Transverse colon (tissue), 4 donors: ENCODE results near the gene PAFAH1B2. TPM values are rescaled to one million over a fixed set of nuclear protein-coding genes. Genes with fewer than 3 reads are reported as not detected.
"Not testable (repeated sequence)": the region's sequence is repeated elsewhere in the genome, so short reads cannot be mapped to it uniquely, and the experiment has no call there.

Source experiments
- DNase-seq: peaks from one replicate; pipeline ENCODE4 v3.0.0-alpha.2; 2019
- H3K27ac ChIP-seq, 4 donors: fragments of 200-600 bp; sonication (generic); 2 replicates each; pipeline ENCODE4 v1.5.1; 2016 to 2018; ENCODE audit warnings: inconsistent platforms in 4 of 4
- H3K27me3 ChIP-seq: fragments of 200-600 bp; sonication (generic); 2 replicates; pipeline ENCODE4 v1.5.1; 2017; ENCODE audit warnings: inconsistent platforms
- H3K36me3 ChIP-seq, 4 donors: fragments of 200-600 bp; sonication (generic); 2 replicates each; pipeline ENCODE4 v1.5.1; 2017 to 2019; ENCODE audit warnings: inconsistent platforms in 4 of 4
- H3K4me1 ChIP-seq, 4 donors: fragments of 200-600 bp; sonication (generic); 2 replicates each; pipeline ENCODE4 v1.5.1; 2017 to 2020; ENCODE audit warnings: inconsistent platforms in 4 of 4
- H3K4me3 ChIP-seq, 4 donors: fragments of 200-600 bp; sonication (generic); 1 replicate in 1 of 4; 2 replicates in 3 of 4; pipeline versions ENCODE4 v1.5.1 to v1.6.1; 2017 to 2019; ENCODE audit warnings: inconsistent platforms in 4 of 4
- H3K9me3 ChIP-seq, 2 donors: fragments of 200-600 bp; sonication (generic); 2 replicates each; pipeline ENCODE4 v1.5.1; 2017 to 2019; ENCODE audit warnings: inconsistent platforms in 2 of 2
- CTCF ChIP-seq, 5 experiments: fragments of 200-600 bp in 3 of 5; fragments of 450-650 bp in 2 of 5; sonication (generic) in 3 of 5; IDR thresholded peaks; 1 replicate in 2 of 5; 2 replicates in 3 of 5; pipeline ENCODE4 v1.5.1; 2016 to 2017; ENCODE audit warnings: antibody characterized with exemption in 5 of 5, inconsistent platforms in 3 of 5, mild to moderate bottlenecking in 2 of 5, moderate library complexity in 1 of 5
- EP300 ChIP-seq: sonication (generic); formaldehyde crosslinking; IDR thresholded peaks from one replicate; pipeline ENCODE4 v1.6.1; 2017; ENCODE audit warnings: antibody characterized with exemption, low read depth
- POLR2A ChIP-seq: fragments of 450-650 bp; IDR thresholded peaks from one replicate; pipeline ENCODE4 v1.6.1; 2016; ENCODE audit warnings: antibody characterized with exemption, mild to moderate bottlenecking, moderate library complexity
- POLR2AphosphoS5 ChIP-seq, 3 donors: sonication (generic); formaldehyde crosslinking; IDR thresholded peaks; one replicate each; pipeline ENCODE4 v1.6.1; 2016; ENCODE audit warnings: antibody characterized with exemption in 3 of 3
- WGBS, 2 donors: methylation state at CpG; one replicate each; pipeline ENCODE4 v1.1.5; 2018; ENCODE audit warnings: low coverage in 1 of 2; 5-methylcytosine and 5-hydroxymethylcytosine counted together
- in situ Hi-C, 4 donors: fragments of 200-750 bp; cut with MboI; loops; one replicate each; pipeline versions ENCODE4 v1.15.0 to v1.15.1; 2017; ENCODE audit warnings: low sequenced_read_pairs in 3 of 4, low pct_ligation_motif_present in 1 of 4, low pct_unique_long_range_greater_than_20kb in 1 of 4
- intact Hi-C: fragments of 100-400 bp; cut with DNase I; formaldehyde crosslinking; loops from one replicate; pipeline ENCODE4 v1.15.1; 2023; ENCODE audit warnings: low total_unique reads
- total RNA-seq, 4 donors: library from RNA; depleted of rRNA; stranded (reverse); fragments of >200 nt; gene quantifications; one replicate each; pipeline ENCODE4 v1.1.0, GENCODE V29; 2016

PAFAH1B2 gene
- total RNA-seq, 4 donors from 2014 or later, result 18.1 to 90.8 (median 78.3) TPM

- Histone ChIP-seq H3K27me3 (no peaks in the 10 kb centered on the region), H3K4me1 (peaks cover 0 to 4% (median 1%) of the 10 kb centered on the region in 4 donors), H3K9me3 (no peaks in the 10 kb centered on the region), H3K4me3 (no peak overlapping the region), H3K36me3 (no peaks in the 10 kb centered on the region), H3K27ac (no peak overlapping the region)
- no peak for DNase-seq
- intact Hi-C loops, result loop anchor here (5.0 kb wide), 1 partner anchor 231 kb away; no protein-coding TSS in a partner anchor
- in situ Hi-C loops, result loop anchor here (5.0 to 25.0 kb wide), 5 partner anchors 226 to 321 kb away; partner anchors contain the start of genes APOA5 (in 4 of the 4) and ZPR1 (in 2 of the 4)
- no peak for TF ChIP-seq CTCF (IDR thresholded peaks at IDR 0.05)
- no peak for TF ChIP-seq EP300
- TF ChIP-seq POLR2A, result no peak
- no peak for TF ChIP-seq POLR2AphosphoS5 (IDR thresholded peaks at IDR 0.05)
- 59 to 74% methylated on average over 4 to 5 of the region's 5 CpGs for WGBS, 2 donors
Observed at GRCh38 chr11:117107701-117108590, 36.1 kb upstream of the PAFAH1B2 start.

- no peak for DNase-seq
Observed at GRCh38 chr11:117110294-117110950, 33.7 kb upstream of the PAFAH1B2 start.

GRCh38 chr11:117112497-117112896 is 31.6 kb upstream of the PAFAH1B2 start:
- in situ Hi-C loops, result loop anchor here in 2 of 4 donors (25.0 kb wide), 1 partner anchor 325 kb away; the partner anchor contains the start of genes APOA5 (in 2 of the 2) and ZPR1 (in 2 of the 2)
- H3K9me3 ChIP-seq, H3K27ac ChIP-seq, intact Hi-C loops, H3K4me1 ChIP-seq, DNase-seq, H3K4me3 ChIP-seq, H3K36me3 ChIP-seq, H3K27me3 ChIP-seq: not testable (repeated sequence)
- WGBS, 2 donors, result 60% methylated on average over 3 of the region's 3 CpGs; no CpG with 5 or more reads in 1 of the 2 donors

More at GRCh38 chr11:117110294-117110950, 33.7 kb upstream of the PAFAH1B2 start:
- WGBS, 2 donors, result 94% methylated on average over 24 of the region's 39 CpGs; no CpG with 5 or more reads in 1 of the 2 donors
- Histone ChIP-seq H3K27ac (no peak overlapping the region), H3K9me3 (no peaks in the 10 kb centered on the region), H3K36me3 (no peaks in the 10 kb centered on the region), H3K4me1 (peaks cover 0 to 4% (median 1%) of the 10 kb centered on the region in 4 donors), H3K27me3 (no peaks in the 10 kb centered on the region), H3K4me3 (no peak overlapping the region)
- TF ChIP-seq POLR2A (no peak), EP300 (no peak), POLR2AphosphoS5 (IDR thresholded peaks at IDR 0.05) (no peak), CTCF (IDR thresholded peaks at IDR 0.05) (no peak)
- intact Hi-C loops (no loop called here), in situ Hi-C loops (loop anchor here in 2 of 4 donors (25.0 kb wide), 1 partner anchor 323 kb away; the partner anchor contains the start of genes APOA5 (in 2 of the 2) and ZPR1 (in 2 of the 2))

- intact Hi-C loops, H3K27me3 ChIP-seq, H3K36me3 ChIP-seq, H3K9me3 ChIP-seq, H3K4me3 ChIP-seq, DNase-seq, H3K4me1 ChIP-seq, H3K27ac ChIP-seq: not testable (repeated sequence)
- WGBS, 2 donors, result 56 to 86% methylated on average over 1 of the region's 1 CpG
- in situ Hi-C loops, result loop anchor here in 2 of 4 donors (25.0 kb wide), 1 partner anchor 326 kb away; the partner anchor contains the start of genes APOA5 (in 2 of the 2) and ZPR1 (in 2 of the 2)
Observed at GRCh38 chr11:117112939-117113338, 31.1 kb upstream of the PAFAH1B2 start.

- Histone ChIP-seq H3K27ac (no peak overlapping the region), H3K4me1 (no peaks in the 10 kb centered on the region), H3K4me3 (no peak overlapping the region), H3K27me3 (no peaks in the 10 kb centered on the region), H3K9me3 (no peaks in the 10 kb centered on the region), H3K36me3 (no peaks in the 10 kb centered on the region)
- in situ Hi-C loops, result loop anchor here in 2 of 4 donors (25.0 kb wide), 1 partner anchor 330 kb away; the partner anchor contains the start of genes APOA5 (in 2 of the 2) and ZPR1 (in 2 of the 2)
- TF ChIP-seq EP300 (no peak), POLR2A (no peak), POLR2AphosphoS5 (IDR thresholded peaks at IDR 0.05) (no peak), CTCF (IDR thresholded peaks at IDR 0.05) (no peak)
- intact Hi-C loops, result no loop called here
- DNase-seq, result no peak
Observed at GRCh38 chr11:117117681-117118080, 26.4 kb upstream of the PAFAH1B2 start.
